ENCODE results near the gene NRTN. TPM values are rescaled to one million over a fixed set of nuclear protein-coding genes. Genes with fewer than 3 reads are reported as not detected.

The NRTN gene
- total and polyA plus RNA-seq, 4 donors, result 1.3 to 5.3 (median 3.5) TPM

DNA sequence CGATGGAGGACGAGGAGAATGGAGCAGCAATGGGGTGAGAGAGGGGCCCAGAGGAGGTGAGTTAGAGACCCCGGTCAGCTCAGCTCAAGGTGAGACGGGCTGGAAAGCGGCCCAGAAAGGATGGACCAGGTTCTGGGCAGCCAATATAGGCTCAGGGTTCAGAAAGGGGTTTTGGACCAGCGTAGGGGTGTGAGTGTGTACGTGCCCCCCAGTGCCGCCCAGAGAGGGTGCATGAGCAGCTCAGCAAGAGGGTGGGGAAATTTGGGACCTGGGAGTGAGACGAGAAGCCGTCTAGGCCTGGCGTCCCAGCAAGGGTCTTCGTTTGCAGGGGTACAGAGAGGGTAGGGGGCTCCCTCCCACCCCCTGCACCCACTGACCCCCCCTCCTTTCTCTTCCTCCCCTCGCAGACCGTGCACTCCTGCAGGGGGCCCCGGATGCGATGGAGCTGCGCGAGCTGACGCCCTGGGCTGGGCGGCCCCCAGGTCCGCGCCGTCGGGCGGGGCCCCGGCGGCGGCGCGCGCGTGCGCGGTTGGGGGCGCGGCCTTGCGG lies 22.5 kb downstream of the NRTN start:
- Histone ChIP-seq H3K27ac (ENCODE audit: low read depth in 1 of 2, low read length in 2 of 2) (peak overlapping the region; percentile 55 to 90), H3K9me3 (ENCODE audit: control insufficient read depth in 4 of 4, low read length in 3 of 4) (no peaks in the 10 kb centered on the region), H3K4me3 (ENCODE audit: low read depth in 1 of 3, low read length in 3 of 3) (peak overlapping the region in 1 of 3 donors; percentile 60), H3K4me1 (ENCODE audit: control insufficient read depth in 4 of 4, insufficient read depth in 4 of 4, low read length in 3 of 4) (peaks cover 6 to 33% (median 19%) of the 10 kb centered on the region in 4 donors), H3K9ac (ENCODE audit: low read depth in 1 of 2, low read length in 2 of 2) (no peak overlapping the region), H3K36me3 (ENCODE audit: control insufficient read depth in 4 of 4, insufficient read depth in 3 of 4, low read depth in 1 of 4, low read length in 3 of 4) (peaks cover 0 to 2% (median 0%) of the 10 kb centered on the region in 4 donors), H3K27me3 (ENCODE audit: control insufficient read depth in 4 of 4, insufficient read depth in 4 of 4, low read length in 3 of 4) (no peaks in the 10 kb centered on the region)
- TF ChIP-seq, protein P1, sequence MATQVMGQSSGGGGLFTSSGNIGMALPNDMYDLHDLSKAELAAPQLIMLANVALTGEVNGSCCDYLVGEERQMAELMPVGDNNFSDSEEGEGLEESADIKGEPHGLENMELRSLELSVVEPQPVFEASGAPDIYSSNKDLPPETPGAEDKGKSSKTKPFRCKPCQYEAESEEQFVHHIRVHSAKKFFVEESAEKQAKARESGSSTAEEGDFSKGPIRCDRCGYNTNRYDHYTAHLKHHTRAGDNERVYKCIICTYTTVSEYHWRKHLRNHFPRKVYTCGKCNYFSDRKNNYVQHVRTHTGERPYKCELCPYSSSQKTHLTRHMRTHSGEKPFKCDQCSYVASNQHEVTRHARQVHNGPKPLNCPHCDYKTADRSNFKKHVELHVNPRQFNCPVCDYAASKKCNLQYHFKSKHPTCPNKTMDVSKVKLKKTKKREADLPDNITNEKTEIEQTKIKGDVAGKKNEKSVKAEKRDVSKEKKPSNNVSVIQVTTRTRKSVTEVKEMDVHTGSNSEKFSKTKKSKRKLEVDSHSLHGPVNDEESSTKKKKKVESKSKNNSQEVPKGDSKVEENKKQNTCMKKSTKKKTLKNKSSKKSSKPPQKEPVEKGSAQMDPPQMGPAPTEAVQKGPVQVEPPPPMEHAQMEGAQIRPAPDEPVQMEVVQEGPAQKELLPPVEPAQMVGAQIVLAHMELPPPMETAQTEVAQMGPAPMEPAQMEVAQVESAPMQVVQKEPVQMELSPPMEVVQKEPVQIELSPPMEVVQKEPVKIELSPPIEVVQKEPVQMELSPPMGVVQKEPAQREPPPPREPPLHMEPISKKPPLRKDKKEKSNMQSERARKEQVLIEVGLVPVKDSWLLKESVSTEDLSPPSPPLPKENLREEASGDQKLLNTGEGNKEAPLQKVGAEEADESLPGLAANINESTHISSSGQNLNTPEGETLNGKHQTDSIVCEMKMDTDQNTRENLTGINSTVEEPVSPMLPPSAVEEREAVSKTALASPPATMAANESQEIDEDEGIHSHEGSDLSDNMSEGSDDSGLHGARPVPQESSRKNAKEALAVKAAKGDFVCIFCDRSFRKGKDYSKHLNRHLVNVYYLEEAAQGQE (IDR thresholded peaks at IDR 0.05), result no peak
- no peak for TF ChIP-seq SP1 (IDR thresholded peaks at IDR 0.05)
- TF ChIP-seq, protein P2, sequence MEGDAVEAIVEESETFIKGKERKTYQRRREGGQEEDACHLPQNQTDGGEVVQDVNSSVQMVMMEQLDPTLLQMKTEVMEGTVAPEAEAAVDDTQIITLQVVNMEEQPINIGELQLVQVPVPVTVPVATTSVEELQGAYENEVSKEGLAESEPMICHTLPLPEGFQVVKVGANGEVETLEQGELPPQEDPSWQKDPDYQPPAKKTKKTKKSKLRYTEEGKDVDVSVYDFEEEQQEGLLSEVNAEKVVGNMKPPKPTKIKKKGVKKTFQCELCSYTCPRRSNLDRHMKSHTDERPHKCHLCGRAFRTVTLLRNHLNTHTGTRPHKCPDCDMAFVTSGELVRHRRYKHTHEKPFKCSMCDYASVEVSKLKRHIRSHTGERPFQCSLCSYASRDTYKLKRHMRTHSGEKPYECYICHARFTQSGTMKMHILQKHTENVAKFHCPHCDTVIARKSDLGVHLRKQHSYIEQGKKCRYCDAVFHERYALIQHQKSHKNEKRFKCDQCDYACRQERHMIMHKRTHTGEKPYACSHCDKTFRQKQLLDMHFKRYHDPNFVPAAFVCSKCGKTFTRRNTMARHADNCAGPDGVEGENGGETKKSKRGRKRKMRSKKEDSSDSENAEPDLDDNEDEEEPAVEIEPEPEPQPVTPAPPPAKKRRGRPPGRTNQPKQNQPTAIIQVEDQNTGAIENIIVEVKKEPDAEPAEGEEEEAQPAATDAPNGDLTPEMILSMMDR (IDR thresholded peaks at IDR 0.05; ENCODE audit: low read depth, low read length, missing input control), result no peak
- TF ChIP-seq YY1 (IDR thresholded peaks at IDR 0.05), result no peak
- TF ChIP-seq JUND (IDR thresholded peaks at IDR 0.05), result no peak
- TF ChIP-seq RAD21 (IDR thresholded peaks at IDR 0.05), result no peak
- TF ChIP-seq, protein P3, sequence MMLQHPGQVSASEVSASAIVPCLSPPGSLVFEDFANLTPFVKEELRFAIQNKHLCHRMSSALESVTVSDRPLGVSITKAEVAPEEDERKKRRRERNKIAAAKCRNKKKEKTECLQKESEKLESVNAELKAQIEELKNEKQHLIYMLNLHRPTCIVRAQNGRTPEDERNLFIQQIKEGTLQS (IDR thresholded peaks at IDR 0.05), result no peak
- TF ChIP-seq, protein P4, sequence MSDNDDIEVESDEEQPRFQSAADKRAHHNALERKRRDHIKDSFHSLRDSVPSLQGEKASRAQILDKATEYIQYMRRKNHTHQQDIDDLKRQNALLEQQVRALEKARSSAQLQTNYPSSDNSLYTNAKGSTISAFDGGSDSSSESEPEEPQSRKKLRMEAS (IDR thresholded peaks at IDR 0.05), result no peak
- TF ChIP-seq TAF1 (conservative IDR thresholded peaks at IDR 0.05), result no peak
- no peak for TF ChIP-seq HNF4G (IDR thresholded peaks at IDR 0.05)
- no peak for TF ChIP-seq HNF4A (conservative IDR thresholded peaks at IDR 0.05)
- TF ChIP-seq FOXA1 (IDR thresholded peaks at IDR 0.05), result no peak
- no peak for TF ChIP-seq GABPA (IDR thresholded peaks at IDR 0.05 in 1 of 2, conservative IDR thresholded peaks at IDR 0.05 in 1 of 2)
- 19% methylated on average over 37 of the region's 37 CpGs for WGBS
- no peak for DNase-seq (ENCODE audit: low spot score)

DNA sequence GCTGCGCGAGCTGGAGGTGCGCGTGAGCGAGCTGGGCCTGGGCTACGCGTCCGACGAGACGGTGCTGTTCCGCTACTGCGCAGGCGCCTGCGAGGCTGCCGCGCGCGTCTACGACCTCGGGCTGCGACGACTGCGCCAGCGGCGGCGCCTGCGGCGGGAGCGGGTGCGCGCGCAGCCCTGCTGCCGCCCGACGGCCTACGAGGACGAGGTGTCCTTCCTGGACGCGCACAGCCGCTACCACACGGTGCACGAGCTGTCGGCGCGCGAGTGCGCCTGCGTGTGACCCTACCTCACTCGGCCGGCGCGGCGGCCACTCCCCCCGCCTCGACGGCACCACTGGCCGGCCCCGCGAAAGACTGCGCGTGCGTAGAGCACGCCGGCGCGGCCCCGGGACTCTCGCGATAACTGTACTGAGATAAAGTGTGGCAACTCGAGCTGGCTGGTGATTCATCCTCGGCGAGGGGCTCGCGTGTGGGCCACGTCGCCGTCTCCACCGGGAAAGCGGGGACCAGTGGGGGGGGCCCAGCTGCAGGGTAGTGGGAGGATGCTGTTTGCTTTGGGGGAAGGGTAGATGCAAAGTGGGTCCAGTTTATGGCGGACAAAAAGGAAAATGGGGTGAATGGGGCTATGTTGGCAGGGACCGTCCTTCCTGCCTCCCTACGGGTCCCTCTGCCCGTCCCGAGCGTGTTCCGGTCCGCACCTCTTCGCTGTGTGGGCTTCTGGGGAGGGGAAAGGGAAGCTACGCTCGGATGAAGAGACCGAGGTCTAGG lies 23.2 kb downstream of the NRTN start:
- Histone ChIP-seq H3K27ac (ENCODE audit: low read depth in 1 of 2, low read length in 2 of 2) (peak overlapping the region; percentile 60 to 90), H3K4me1 (ENCODE audit: control insufficient read depth in 4 of 4, insufficient read depth in 4 of 4, low read length in 3 of 4) (peaks cover 6 to 33% (median 18%) of the 10 kb centered on the region in 4 donors), H3K36me3 (ENCODE audit: control insufficient read depth in 4 of 4, insufficient read depth in 3 of 4, low read depth in 1 of 4, low read length in 3 of 4) (peaks cover 0 to 2% (median 0%) of the 10 kb centered on the region in 4 donors), H3K27me3 (ENCODE audit: control insufficient read depth in 4 of 4, insufficient read depth in 4 of 4, low read length in 3 of 4) (no peaks in the 10 kb centered on the region), H3K4me3 (ENCODE audit: low read depth in 1 of 3, low read length in 3 of 3) (peak overlapping the region; percentile 58 to 70 (median 60)), H3K9me3 (ENCODE audit: control insufficient read depth in 4 of 4, low read length in 3 of 4) (no peaks in the 10 kb centered on the region), H3K9ac (ENCODE audit: low read depth in 1 of 2, low read length in 2 of 2) (peak overlapping the region; percentile 73 to 81)
- 1% methylated on average over 91 of the region's 91 CpGs for WGBS
- peak; percentile 87 for DNase-seq (ENCODE audit: low spot score)
- peak; percentile 3 to 26 for TF ChIP-seq RXRA (IDR thresholded peaks at IDR 0.05)
- peak in 1 of 2 donors; percentile 22 for TF ChIP-seq RAD21 (IDR thresholded peaks at IDR 0.05)
- peak in 1 of 2 donors; percentile 42 for TF ChIP-seq EGR1 (IDR thresholded peaks at IDR 0.05; ENCODE audit: low read depth in 2 of 2)
- TF ChIP-seq SP1 (IDR thresholded peaks at IDR 0.05), result peak; percentile 29
- no peak for TF ChIP-seq YY1 (IDR thresholded peaks at IDR 0.05)
- TF ChIP-seq NR2F2 (IDR thresholded peaks at IDR 0.05), result no peak
- TF ChIP-seq, protein P3 (IDR thresholded peaks at IDR 0.05), result peak; percentile 41
- TF ChIP-seq, protein P4 (IDR thresholded peaks at IDR 0.05), result peak; percentile 14
- TF ChIP-seq HNF4G (IDR thresholded peaks at IDR 0.05), result no peak
- TF ChIP-seq, protein P5, sequence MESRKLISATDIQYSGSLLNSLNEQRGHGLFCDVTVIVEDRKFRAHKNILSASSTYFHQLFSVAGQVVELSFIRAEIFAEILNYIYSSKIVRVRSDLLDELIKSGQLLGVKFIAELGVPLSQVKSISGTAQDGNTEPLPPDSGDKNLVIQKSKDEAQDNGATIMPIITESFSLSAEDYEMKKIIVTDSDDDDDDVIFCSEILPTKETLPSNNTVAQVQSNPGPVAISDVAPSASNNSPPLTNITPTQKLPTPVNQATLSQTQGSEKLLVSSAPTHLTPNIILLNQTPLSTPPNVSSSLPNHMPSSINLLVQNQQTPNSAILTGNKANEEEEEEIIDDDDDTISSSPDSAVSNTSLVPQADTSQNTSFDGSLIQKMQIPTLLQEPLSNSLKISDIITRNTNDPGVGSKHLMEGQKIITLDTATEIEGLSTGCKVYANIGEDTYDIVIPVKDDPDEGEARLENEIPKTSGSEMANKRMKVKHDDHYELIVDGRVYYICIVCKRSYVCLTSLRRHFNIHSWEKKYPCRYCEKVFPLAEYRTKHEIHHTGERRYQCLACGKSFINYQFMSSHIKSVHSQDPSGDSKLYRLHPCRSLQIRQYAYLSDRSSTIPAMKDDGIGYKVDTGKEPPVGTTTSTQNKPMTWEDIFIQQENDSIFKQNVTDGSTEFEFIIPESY (IDR thresholded peaks at IDR 0.05), result peak; percentile 99
- peak; percentile 87 to 91 for TF ChIP-seq JUND (IDR thresholded peaks at IDR 0.05)
- no peak for TF ChIP-seq HNF4A (conservative IDR thresholded peaks at IDR 0.05)
- TF ChIP-seq, protein P1 (IDR thresholded peaks at IDR 0.05), result peak; percentile 84

Measured in liver (tissue), 9 donors.